K562 (cell line): Measurements from ENCODE around the gene DACT3. TPM values are rescaled to one million over a fixed set of nuclear protein-coding genes. Genes with fewer than 3 reads are reported as not detected.

Experiments used
- CBX2 ChIP-seq: fragments of 200-600 bp; sonication (generic); IDR thresholded peaks from one replicate; pipeline ENCODE4 v1.6.1; 2012; ENCODE audit warnings: mild to moderate bottlenecking, low read length, inconsistent platforms; ENCODE audit not compliant: insufficient read depth, poor library complexity, severe bottlenecking
- CTCFL ChIP-seq: IDR thresholded peaks from 2 replicates; pipeline ENCODE4 v1.6.1; 2011; ENCODE audit warnings: borderline replicate concordance, low read depth, mild to moderate bottlenecking, moderate library complexity, low read length; ENCODE audit not compliant: insufficient read depth, poor library complexity, severe bottlenecking
- ETV6 ChIP-seq, 3 experiments: fragments of 150-350 bp in 1 of 3; sonication (generic) in 1 of 3; formaldehyde crosslinking in 1 of 3; IDR thresholded peaks; 2 replicates each; pipeline versions ENCODE4 v1.6.1 to v1.8.0; 2014 to 2022; ENCODE audit warnings: borderline replicate concordance in 2 of 3, low read depth in 2 of 3, antibody characterized with exemption in 1 of 3, low read length in 1 of 3, mild to moderate bottlenecking in 1 of 3, missing genetic modification reagents in 1 of 3
- HDAC6 ChIP-seq: IDR thresholded peaks from 2 replicates; pipeline ENCODE4 v1.6.1; 2012; ENCODE audit warnings: low read depth, mild to moderate bottlenecking, control low read depth, inconsistent platforms, low read length, moderate library complexity
- NCOA6 ChIP-seq: fragments of 450-650 bp; IDR thresholded peaks from 2 replicates; pipeline ENCODE4 v1.6.1; 2017; ENCODE audit warnings: mild to moderate bottlenecking
- PHF8 ChIP-seq: fragments of 200-600 bp; sonication (generic); IDR thresholded peaks from 2 replicates; pipeline ENCODE4 v1.6.1; 2012; ENCODE audit warnings: mixed run types, mild to moderate bottlenecking, inconsistent platforms, low read length, moderate library complexity, borderline replicate concordance
- ZBTB40 ChIP-seq, 2 experiments: fragments of 450-650 bp in 1 of 2; sonication (generic) in 1 of 2; formaldehyde crosslinking in 1 of 2; IDR thresholded peaks; 2 replicates each; pipeline versions ENCODE4 v1.7.1 to v1.9.0; 2016 to 2022; ENCODE audit warnings: inconsistent platforms in 1 of 2, mild to moderate bottlenecking in 1 of 2, missing genetic modification reagents in 1 of 2
- ZC3H4 ChIP-seq: sonication (generic); formaldehyde crosslinking; IDR thresholded peaks from 2 replicates; pipeline ENCODE4 v1.9.0; 2021; ENCODE audit warnings: missing genetic modification reagents, borderline replicate concordance
- ZNF41 ChIP-seq: fragments of 250-450 bp; sonication (Bioruptor Pico); conservative IDR thresholded peaks from 2 replicates; pipeline ENCODE4 v1.4.0; 2020; ENCODE audit warnings: mild to moderate bottlenecking
- polyA plus RNA-seq, 8 experiments: library from polyadenylated mRNA; depleted of rRNA in 4 of 8; stranded (reverse) in 5 of 8; unstranded in 3 of 8; fragments of >200 nt; fragmentation: Nextera tagmentation in 2 of 8; fragmentation: Illumina TruSeq in 1 of 8; extraction: Ambion mirVana in 2 of 8; extraction: Trizol in 1 of 8; gene quantifications; 2 replicates each; pipeline versions ENCODE4 v1.2.1 to v1.2.3, GENCODE V29; 2011 to 2014; ENCODE audit warnings: inconsistent platforms in 1 of 8, missing spikeins in 1 of 8
- total RNA-seq, 7 experiments: library from RNA; depleted of rRNA in 6 of 7; stranded (reverse); fragments of >200 nt in 6 of 7; fragmentation: Illumina TruSeq in 2 of 7; extraction: Trizol in 2 of 7; gene quantifications; 2 replicates each; pipeline versions ENCODE4 v1.2.1 to v1.2.3, GENCODE V29; 2011 to 2021; ENCODE audit warnings: low replicate concordance in 1 of 7
- TF ChIP-seq, protein P1 (sequence below): fragments of 250-450 bp; sonication (Bioruptor Pico); IDR thresholded peaks from 2 replicates; pipeline ENCODE4 v1.8.0; 2022; ENCODE audit warnings: inconsistent platforms, mild to moderate bottlenecking, moderate library complexity, borderline replicate concordance

The DACT3 gene
- total and polyA plus RNA-seq, 9 of the 15 experiments (the other 6 are each of a cell fraction or from before 2014, with no cell fraction given): 0.67 to 6.5 (median 3.5) TPM

DNA sequence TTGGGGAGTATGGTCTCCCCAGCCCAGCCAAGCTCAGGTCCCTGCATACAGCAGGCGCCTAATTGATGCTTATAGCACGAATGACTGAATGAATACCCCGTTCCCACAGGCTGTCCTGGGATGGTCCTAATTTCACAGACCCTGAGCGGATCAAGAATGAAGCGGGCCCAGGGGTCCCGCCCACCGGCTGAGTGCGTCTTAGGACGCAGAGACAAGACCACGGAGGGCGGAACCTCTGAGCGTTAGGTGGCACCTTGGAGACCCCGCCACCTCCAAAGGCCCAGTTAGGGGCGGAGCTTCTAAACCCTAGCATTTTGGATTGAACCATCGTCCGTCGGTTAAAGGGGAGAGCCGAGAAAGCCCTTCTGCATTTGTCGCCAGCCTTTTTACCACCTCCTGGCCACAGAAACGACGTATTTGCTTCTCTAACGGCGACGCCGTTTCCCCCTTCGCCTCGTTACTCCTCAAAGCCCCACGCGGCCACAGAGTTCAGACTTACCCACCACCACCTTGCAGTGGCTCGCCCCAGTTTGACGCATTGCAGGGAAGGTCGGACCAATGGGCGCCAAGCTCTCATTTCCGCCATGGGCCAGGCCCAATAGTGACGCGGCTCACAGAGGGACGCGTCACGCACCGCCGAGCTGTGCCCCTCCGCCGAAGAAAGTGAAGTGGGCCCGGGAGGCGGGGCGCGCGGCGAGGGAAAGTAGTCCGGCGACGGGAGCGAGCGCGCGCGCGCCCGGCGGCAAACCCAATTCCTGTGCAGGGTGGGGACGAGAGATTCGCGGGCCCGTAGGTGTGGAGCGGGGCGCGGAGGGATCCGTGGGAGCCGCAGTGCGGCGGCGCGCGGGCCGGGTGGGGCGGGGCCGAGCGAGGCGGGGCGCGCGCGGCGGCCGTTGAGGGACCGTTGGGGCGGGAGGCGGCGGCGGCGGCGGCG is 60.3 kb downstream of the DACT3 start (continued):
- TF ChIP-seq ZBTB40 (IDR thresholded peaks at IDR 0.05): peak; percentile 68; the same call in 1 of the 2 replicates
- TF ChIP-seq ZBTB40 (CRISPR knock-in tag; IDR thresholded peaks at IDR 0.05): no peak
- TF ChIP-seq PHF8: peak; percentile 84
- TF ChIP-seq ETV6 (IDR thresholded peaks at IDR 0.05; ENCODE audit: borderline replicate concordance in 1 of 2, low read depth in 2 of 2, low read length in 1 of 2): no peak
- TF ChIP-seq ETV6 (CRISPR knock-in tag; IDR thresholded peaks at IDR 0.05; ENCODE audit: borderline replicate concordance): no peak
- peak; percentile 82 for TF ChIP-seq ZNF41 (CRISPR knock-in tag)
- TF ChIP-seq, protein P1, sequence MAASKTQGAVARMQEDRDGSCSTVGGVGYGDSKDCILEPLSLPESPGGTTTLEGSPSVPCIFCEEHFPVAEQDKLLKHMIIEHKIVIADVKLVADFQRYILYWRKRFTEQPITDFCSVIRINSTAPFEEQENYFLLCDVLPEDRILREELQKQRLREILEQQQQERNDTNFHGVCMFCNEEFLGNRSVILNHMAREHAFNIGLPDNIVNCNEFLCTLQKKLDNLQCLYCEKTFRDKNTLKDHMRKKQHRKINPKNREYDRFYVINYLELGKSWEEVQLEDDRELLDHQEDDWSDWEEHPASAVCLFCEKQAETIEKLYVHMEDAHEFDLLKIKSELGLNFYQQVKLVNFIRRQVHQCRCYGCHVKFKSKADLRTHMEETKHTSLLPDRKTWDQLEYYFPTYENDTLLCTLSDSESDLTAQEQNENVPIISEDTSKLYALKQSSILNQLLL (CRISPR knock-in tag): no peak
- TF ChIP-seq CBX2: no peak
- no peak for TF ChIP-seq CTCFL
- TF ChIP-seq ZC3H4 (CRISPR knock-in tag): no peak
- no peak for TF ChIP-seq HDAC6
- no peak for TF ChIP-seq NCOA6
